Neural cell (in vitro differentiated cells): ENCODE results near the gene ZC3H12C. TPM values are rescaled to one million over a fixed set of nuclear protein-coding genes. Genes with fewer than 3 reads are reported as not detected.

ENCODE experiments used
- H2AFZ ChIP-seq: fragments of 200-600, 300-800 bp; sonication (generic), shearing (Covaris generic); 2 replicates; pipeline ENCODE4 v1.6.0; 2014; ENCODE audit warnings: low read depth, mild to moderate bottlenecking, antibody characterized with exemption, low read length, moderate library complexity
- H3F3A ChIP-seq: fragments of 200-600 bp; shearing (Covaris generic); 2 replicates; pipeline ENCODE4 v1.6.1; 2016; ENCODE audit warnings: mild to moderate bottlenecking, moderate library complexity, mixed read lengths, antibody characterized with exemption, low read length; ENCODE audit not compliant: insufficient read depth, poor library complexity, severe bottlenecking
- H3K27ac ChIP-seq: fragments of 200-600, 300-800 bp; sonication (generic), shearing (Covaris generic); 2 replicates; pipeline ENCODE4 v1.5.1; 2014; ENCODE audit warnings: mild to moderate bottlenecking, low read length, moderate library complexity
- H3K27me3 ChIP-seq: fragments of 300-800, 200-600 bp; sonication (generic), shearing (Covaris generic); 2 replicates; pipeline ENCODE4 v1.6.0; 2014; ENCODE audit warnings: mild to moderate bottlenecking, low read depth, low read length, moderate library complexity; ENCODE audit not compliant: insufficient read depth
- H3K36me3 ChIP-seq: fragments of 300-800, 200-600 bp; sonication (generic), shearing (Covaris generic); 2 replicates; pipeline ENCODE4 v1.5.1; 2014; ENCODE audit warnings: mild to moderate bottlenecking, antibody characterized with exemption, low read length, moderate library complexity; ENCODE audit not compliant: insufficient read depth
- H3K4me2 ChIP-seq: fragments of 300-800, 200-600 bp; sonication (generic), shearing (Covaris generic); 2 replicates; pipeline ENCODE4 v1.6.0; 2014; ENCODE audit warnings: mild to moderate bottlenecking, low read length
- H3K4me3 ChIP-seq: fragments of 300-800, 200-600 bp; sonication (generic), shearing (Covaris generic); 2 replicates; pipeline ENCODE4 v1.5.1; 2014; ENCODE audit warnings: mild to moderate bottlenecking, low read length, moderate library complexity
- H3K79me2 ChIP-seq: fragments of 200-600 bp; shearing (Covaris generic); replicated peaks from 2 replicates; pipeline ENCODE4 v1.6.0; 2014; ENCODE audit warnings: mild to moderate bottlenecking, low read length, moderate library complexity; ENCODE audit not compliant: insufficient read depth
- H3K9ac ChIP-seq: fragments of 300-800, 200-600 bp; sonication (generic), shearing (Covaris generic); 2 replicates; pipeline ENCODE4 v1.6.1; 2016; ENCODE audit warnings: mild to moderate bottlenecking, low read length, mixed read lengths
- H3K9me2 ChIP-seq: fragments of 200-600 bp; shearing (Covaris generic); 2 replicates; pipeline ENCODE4 v1.6.1; 2016; ENCODE audit warnings: mild to moderate bottlenecking, low read length, mixed read lengths; ENCODE audit not compliant: insufficient read depth
- H3K9me3 ChIP-seq: fragments of 200-600, 300-800 bp; sonication (generic), shearing (Covaris generic); 2 replicates; pipeline ENCODE4 v1.6.1; 2016; ENCODE audit warnings: mild to moderate bottlenecking, mixed run types, low read length, moderate library complexity, mixed read lengths
- H4K20me1 ChIP-seq: fragments of 200-600 bp; shearing (Covaris generic); 2 replicates; pipeline ENCODE4 v1.6.1; 2016; ENCODE audit warnings: mild to moderate bottlenecking, mixed run types; ENCODE audit not compliant: insufficient read depth
- EP300 ChIP-seq: fragments of 450-650 bp; conservative IDR thresholded peaks from 2 replicates; pipeline ENCODE4 v1.6.1; 2014; ENCODE audit warnings: antibody characterized with exemption, mild to moderate bottlenecking, moderate library complexity; ENCODE audit not compliant: poor library complexity, severe bottlenecking
- EZH2 ChIP-seq: fragments of 200-600, 300-800 bp; shearing (Covaris generic), sonication (generic); IDR thresholded peaks from 2 replicates; pipeline ENCODE4 v1.6.1; 2014; ENCODE audit warnings: antibody characterized with exemption, low read length, borderline replicate concordance, mild to moderate bottlenecking; ENCODE audit not compliant: insufficient read depth, poor library complexity, severe bottlenecking
- MXI1 ChIP-seq: fragments of 450-650 bp; conservative IDR thresholded peaks from 2 replicates; pipeline ENCODE4 v1.6.1; 2014; ENCODE audit warnings: antibody characterized with exemption, mild to moderate bottlenecking; ENCODE audit not compliant: poor library complexity, severe bottlenecking
- POLR2AphosphoS5 ChIP-seq: IDR thresholded peaks from 2 replicates; pipeline ENCODE4 v1.6.1; 2012
- RAD21 ChIP-seq: fragments of 450-650 bp; conservative IDR thresholded peaks from 2 replicates; pipeline ENCODE4 v1.6.1; 2014; ENCODE audit warnings: antibody characterized with exemption, mild to moderate bottlenecking, moderate library complexity
- SMC3 ChIP-seq: fragments of 450-650 bp; conservative IDR thresholded peaks from 2 replicates; pipeline ENCODE4 v1.6.1; 2014; ENCODE audit warnings: antibody characterized with exemption, mild to moderate bottlenecking, moderate library complexity; ENCODE audit not compliant: poor library complexity
- TAF1 ChIP-seq: IDR thresholded peaks from 2 replicates; pipeline ENCODE4 v1.6.1; 2012; ENCODE audit warnings: low read depth
- polyA plus RNA-seq: library from polyadenylated mRNA; depleted of rRNA; stranded (reverse); fragments of >200 nt; gene quantifications from 2 replicates; pipeline ENCODE4 v1.2.3, GENCODE V29; 2014
- TF ChIP-seq, protein P1 (sequence below): IDR thresholded peaks from 2 replicates; pipeline ENCODE4 v1.6.1; 2012; ENCODE audit warnings: borderline replicate concordance
- TF ChIP-seq, protein P2 (sequence below): fragments of 450-650 bp; IDR thresholded peaks from 2 replicates; pipeline ENCODE4 v1.5.1; 2014; ENCODE audit warnings: antibody characterized with exemption, mild to moderate bottlenecking, moderate library complexity; ENCODE audit not compliant: poor library complexity, severe bottlenecking

ZC3H12C gene
- polyA plus RNA-seq, 1 donor from 2014 or later, result 15.1 TPM

DNA sequence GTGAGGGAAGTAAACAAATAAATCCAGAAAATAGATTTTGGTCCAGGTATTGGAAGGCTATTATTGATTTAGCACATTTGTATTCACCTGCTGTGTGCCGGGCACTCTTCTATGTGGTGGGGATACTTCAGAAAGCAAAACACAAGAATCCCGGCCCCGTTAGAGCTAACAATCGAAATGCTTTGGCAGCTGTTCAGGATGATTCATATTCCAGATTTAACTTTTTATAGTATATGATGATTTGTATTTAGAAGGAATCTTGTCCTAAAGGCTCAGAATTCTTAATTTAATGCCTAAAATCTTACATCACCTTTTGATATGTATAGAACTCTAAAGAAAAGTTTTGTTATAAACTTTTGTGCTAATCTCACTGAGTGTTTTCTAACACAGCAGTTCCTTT is 28.0 kb downstream of the ZC3H12C start:
- H3K9me3 ChIP-seq, result no peaks in the 10 kb centered on the region
- H3K4me2 ChIP-seq, result no peak overlapping the region
- H3K79me2 ChIP-seq, result peaks cover under 1% of the 10 kb centered on the region
- no peak overlapping the region for H3K9ac ChIP-seq
- no peaks in the 10 kb centered on the region for H3F3A ChIP-seq
- no peaks in the 10 kb centered on the region for H4K20me1 ChIP-seq
- no peaks in the 10 kb centered on the region for H3K9me2 ChIP-seq
- H3K27me3 ChIP-seq, result no peaks in the 10 kb centered on the region
- peaks cover 5% of the 10 kb centered on the region for H3K36me3 ChIP-seq
- no peak overlapping the region for H3K4me3 ChIP-seq
- H3K27ac ChIP-seq, result no peak overlapping the region
- H2AFZ ChIP-seq, result no peak overlapping the region
- TF ChIP-seq RAD21 (no peak), POLR2AphosphoS5 (no peak)

GRCh38 chr11:110123003-110123402 is 29.8 kb downstream of the ZC3H12C start:
- TF ChIP-seq, protein P1, sequence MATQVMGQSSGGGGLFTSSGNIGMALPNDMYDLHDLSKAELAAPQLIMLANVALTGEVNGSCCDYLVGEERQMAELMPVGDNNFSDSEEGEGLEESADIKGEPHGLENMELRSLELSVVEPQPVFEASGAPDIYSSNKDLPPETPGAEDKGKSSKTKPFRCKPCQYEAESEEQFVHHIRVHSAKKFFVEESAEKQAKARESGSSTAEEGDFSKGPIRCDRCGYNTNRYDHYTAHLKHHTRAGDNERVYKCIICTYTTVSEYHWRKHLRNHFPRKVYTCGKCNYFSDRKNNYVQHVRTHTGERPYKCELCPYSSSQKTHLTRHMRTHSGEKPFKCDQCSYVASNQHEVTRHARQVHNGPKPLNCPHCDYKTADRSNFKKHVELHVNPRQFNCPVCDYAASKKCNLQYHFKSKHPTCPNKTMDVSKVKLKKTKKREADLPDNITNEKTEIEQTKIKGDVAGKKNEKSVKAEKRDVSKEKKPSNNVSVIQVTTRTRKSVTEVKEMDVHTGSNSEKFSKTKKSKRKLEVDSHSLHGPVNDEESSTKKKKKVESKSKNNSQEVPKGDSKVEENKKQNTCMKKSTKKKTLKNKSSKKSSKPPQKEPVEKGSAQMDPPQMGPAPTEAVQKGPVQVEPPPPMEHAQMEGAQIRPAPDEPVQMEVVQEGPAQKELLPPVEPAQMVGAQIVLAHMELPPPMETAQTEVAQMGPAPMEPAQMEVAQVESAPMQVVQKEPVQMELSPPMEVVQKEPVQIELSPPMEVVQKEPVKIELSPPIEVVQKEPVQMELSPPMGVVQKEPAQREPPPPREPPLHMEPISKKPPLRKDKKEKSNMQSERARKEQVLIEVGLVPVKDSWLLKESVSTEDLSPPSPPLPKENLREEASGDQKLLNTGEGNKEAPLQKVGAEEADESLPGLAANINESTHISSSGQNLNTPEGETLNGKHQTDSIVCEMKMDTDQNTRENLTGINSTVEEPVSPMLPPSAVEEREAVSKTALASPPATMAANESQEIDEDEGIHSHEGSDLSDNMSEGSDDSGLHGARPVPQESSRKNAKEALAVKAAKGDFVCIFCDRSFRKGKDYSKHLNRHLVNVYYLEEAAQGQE, result no peak
- TF ChIP-seq SMC3 (no peak), TAF1 (no peak)
- TF ChIP-seq, protein P2, sequence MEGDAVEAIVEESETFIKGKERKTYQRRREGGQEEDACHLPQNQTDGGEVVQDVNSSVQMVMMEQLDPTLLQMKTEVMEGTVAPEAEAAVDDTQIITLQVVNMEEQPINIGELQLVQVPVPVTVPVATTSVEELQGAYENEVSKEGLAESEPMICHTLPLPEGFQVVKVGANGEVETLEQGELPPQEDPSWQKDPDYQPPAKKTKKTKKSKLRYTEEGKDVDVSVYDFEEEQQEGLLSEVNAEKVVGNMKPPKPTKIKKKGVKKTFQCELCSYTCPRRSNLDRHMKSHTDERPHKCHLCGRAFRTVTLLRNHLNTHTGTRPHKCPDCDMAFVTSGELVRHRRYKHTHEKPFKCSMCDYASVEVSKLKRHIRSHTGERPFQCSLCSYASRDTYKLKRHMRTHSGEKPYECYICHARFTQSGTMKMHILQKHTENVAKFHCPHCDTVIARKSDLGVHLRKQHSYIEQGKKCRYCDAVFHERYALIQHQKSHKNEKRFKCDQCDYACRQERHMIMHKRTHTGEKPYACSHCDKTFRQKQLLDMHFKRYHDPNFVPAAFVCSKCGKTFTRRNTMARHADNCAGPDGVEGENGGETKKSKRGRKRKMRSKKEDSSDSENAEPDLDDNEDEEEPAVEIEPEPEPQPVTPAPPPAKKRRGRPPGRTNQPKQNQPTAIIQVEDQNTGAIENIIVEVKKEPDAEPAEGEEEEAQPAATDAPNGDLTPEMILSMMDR, result no peak
- no peak overlapping the region for H2AFZ ChIP-seq
- H3K36me3 ChIP-seq, result peaks cover 5% of the 10 kb centered on the region
- no peak overlapping the region for H3K27ac ChIP-seq
- peaks cover 5% of the 10 kb centered on the region for H3K79me2 ChIP-seq
- H4K20me1 ChIP-seq, result no peaks in the 10 kb centered on the region
- no peaks in the 10 kb centered on the region for H3K9me3 ChIP-seq
- H3K9ac ChIP-seq, result no peak overlapping the region
- H3K4me2 ChIP-seq, result no peak overlapping the region
- no peak overlapping the region for H3K4me3 ChIP-seq
- H3F3A ChIP-seq, result no peaks in the 10 kb centered on the region
- no peaks in the 10 kb centered on the region for H3K27me3 ChIP-seq
- no peaks in the 10 kb centered on the region for H3K9me2 ChIP-seq

DNA sequence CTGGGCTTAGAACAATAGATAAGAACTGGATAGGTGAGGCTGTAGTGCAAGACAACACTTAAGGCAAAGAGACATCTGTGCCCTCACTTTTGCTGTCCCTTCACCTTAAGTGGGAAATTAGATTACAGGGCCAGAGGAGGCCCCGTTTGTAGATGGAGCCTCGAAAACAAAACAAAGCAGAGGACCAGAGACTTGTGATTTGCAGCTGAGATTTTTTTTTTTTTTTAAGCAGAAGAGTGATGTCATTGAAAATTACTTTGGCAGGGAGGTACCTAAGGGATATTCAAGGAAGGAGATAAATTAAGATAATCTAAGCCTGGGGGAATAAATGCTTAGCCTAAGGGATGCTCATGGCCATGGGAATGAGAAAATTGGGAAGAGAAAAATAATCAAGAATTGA is 31.4 kb downstream of the ZC3H12C start:
- Histone ChIP-seq H3K9me3 (no peaks in the 10 kb centered on the region), H3K36me3 (peaks cover 5% of the 10 kb centered on the region), H3F3A (no peaks in the 10 kb centered on the region), H3K27me3 (no peaks in the 10 kb centered on the region), H2AFZ (no peak overlapping the region), H3K4me2 (no peak overlapping the region), H3K9me2 (no peaks in the 10 kb centered on the region), H3K4me3 (no peak overlapping the region), H3K79me2 (peaks cover 5% of the 10 kb centered on the region), H4K20me1 (no peaks in the 10 kb centered on the region), H3K9ac (no peak overlapping the region), H3K27ac (no peak overlapping the region)
- TF ChIP-seq EP300, result no peak
- no peak for TF ChIP-seq SMC3
- TF ChIP-seq POLR2AphosphoS5, result no peak
- no peak for TF ChIP-seq EZH2
- TF ChIP-seq, protein P2, result no peak
- no peak for TF ChIP-seq MXI1
- TF ChIP-seq, protein P1, result no peak
- no peak for TF ChIP-seq RAD21
- no peak for TF ChIP-seq TAF1
